Prostate gland (tissue), 2 donors: ENCODE data around the gene GPER1. TPM values are rescaled to one million over a fixed set of nuclear protein-coding genes. Genes with fewer than 3 reads are reported as not detected.

Source experiments
- DNase-seq: peaks from one replicate; pipeline ENCODE4 v3.0.0-alpha.2; 2019; ENCODE audit warnings: low spot score
- H3K27ac ChIP-seq, 2 donors: fragments of 200-600 bp; sonication (generic); 2 replicates each; pipeline ENCODE4 v1.5.1; 2017 to 2019
- H3K27me3 ChIP-seq: fragments of 200-600 bp; sonication (generic); replicated peaks from 2 replicates; pipeline ENCODE4 v1.5.1; 2019; ENCODE audit not compliant: insufficient read depth
- H3K36me3 ChIP-seq, 2 donors: fragments of 200-600 bp; sonication (generic); 1 replicate in 1 of 2; 2 replicates in 1 of 2; pipeline versions ENCODE4 v1.5.1 to v1.8.1; 2017 to 2019
- H3K4me1 ChIP-seq: fragments of 200-600 bp; sonication (generic); replicated peaks from 2 replicates; pipeline ENCODE4 v1.5.1; 2019
- H3K4me3 ChIP-seq, 2 donors: fragments of 200-600 bp; sonication (generic); 2 replicates each; pipeline ENCODE4 v1.5.1; 2017 to 2019
- H3K9me3 ChIP-seq: fragments of 200-600 bp; sonication (generic); 2 replicates; pipeline ENCODE4 v1.5.1; 2017
- POLR2A ChIP-seq: fragments of 450-650 bp; IDR thresholded peaks from one replicate; pipeline ENCODE4 v1.6.1; 2016; ENCODE audit warnings: antibody characterized with exemption, mild to moderate bottlenecking
- POLR2AphosphoS5 ChIP-seq: sonication (generic); formaldehyde crosslinking; IDR thresholded peaks from one replicate; pipeline ENCODE4 v1.6.1; 2017; ENCODE audit warnings: antibody characterized with exemption
- WGBS: methylation state at CpG from one replicate; pipeline ENCODE4 v1.1.5; 2018; 5-methylcytosine and 5-hydroxymethylcytosine counted together
- intact Hi-C: fragments of 100-400 bp; cut with DNase I; formaldehyde crosslinking; loops from one replicate; pipeline ENCODE4 v1.14.2; 2022
- total RNA-seq, 2 donors: library from RNA; depleted of rRNA; stranded (reverse); fragments of >200 nt; gene quantifications; one replicate each; pipeline ENCODE4 v1.1.0, GENCODE V29; 2016
- TF ChIP-seq, protein P1 (sequence below), 4 experiments: fragments of 200-600 bp in 2 of 4; fragments of 450-650 bp in 2 of 4; sonication (generic) in 2 of 4; IDR thresholded peaks; 1 replicate in 3 of 4; 2 replicates in 1 of 4; pipeline ENCODE4 v1.5.1; 2016 to 2019; ENCODE audit warnings: antibody characterized with exemption in 4 of 4, mild to moderate bottlenecking in 2 of 4, moderate library complexity in 2 of 4

The GPER1 gene
- total RNA-seq, 2 donors from 2014 or later: 7.4 to 11.5 TPM

DNA sequence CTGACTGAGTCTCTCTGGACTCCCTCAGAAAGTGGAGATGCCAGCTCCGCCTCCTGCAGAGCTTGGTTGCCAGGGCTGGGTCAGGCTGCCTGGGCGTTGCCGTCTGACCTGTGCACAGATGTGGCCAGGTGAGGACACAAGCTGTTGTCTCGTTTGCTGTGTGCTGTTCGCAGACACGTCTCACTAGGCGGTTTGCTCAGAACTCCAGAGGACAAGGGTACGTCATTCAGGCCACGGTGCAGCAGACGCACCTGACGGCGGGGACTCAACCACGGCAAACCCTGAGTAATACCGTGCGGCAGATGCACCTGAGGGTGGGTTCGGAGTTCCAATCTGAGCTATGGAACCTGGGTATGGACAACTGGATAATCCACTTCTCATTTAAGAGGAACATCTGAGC, 11.7 kb downstream of the GPER1 start:
- 94% methylated on average over 16 of the region's 16 CpGs for WGBS
- Histone ChIP-seq H3K9me3 (no peaks in the 10 kb centered on the region), H3K4me3 (no peak overlapping the region), H3K27ac (no peak overlapping the region), H3K27me3 (no peaks in the 10 kb centered on the region), H3K36me3 (no peaks in the 10 kb centered on the region), H3K4me1 (peaks cover 12% of the 10 kb centered on the region)
- intact Hi-C loops: no loop called here
- no peak for TF ChIP-seq POLR2A
- TF ChIP-seq, protein P1, sequence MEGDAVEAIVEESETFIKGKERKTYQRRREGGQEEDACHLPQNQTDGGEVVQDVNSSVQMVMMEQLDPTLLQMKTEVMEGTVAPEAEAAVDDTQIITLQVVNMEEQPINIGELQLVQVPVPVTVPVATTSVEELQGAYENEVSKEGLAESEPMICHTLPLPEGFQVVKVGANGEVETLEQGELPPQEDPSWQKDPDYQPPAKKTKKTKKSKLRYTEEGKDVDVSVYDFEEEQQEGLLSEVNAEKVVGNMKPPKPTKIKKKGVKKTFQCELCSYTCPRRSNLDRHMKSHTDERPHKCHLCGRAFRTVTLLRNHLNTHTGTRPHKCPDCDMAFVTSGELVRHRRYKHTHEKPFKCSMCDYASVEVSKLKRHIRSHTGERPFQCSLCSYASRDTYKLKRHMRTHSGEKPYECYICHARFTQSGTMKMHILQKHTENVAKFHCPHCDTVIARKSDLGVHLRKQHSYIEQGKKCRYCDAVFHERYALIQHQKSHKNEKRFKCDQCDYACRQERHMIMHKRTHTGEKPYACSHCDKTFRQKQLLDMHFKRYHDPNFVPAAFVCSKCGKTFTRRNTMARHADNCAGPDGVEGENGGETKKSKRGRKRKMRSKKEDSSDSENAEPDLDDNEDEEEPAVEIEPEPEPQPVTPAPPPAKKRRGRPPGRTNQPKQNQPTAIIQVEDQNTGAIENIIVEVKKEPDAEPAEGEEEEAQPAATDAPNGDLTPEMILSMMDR (IDR thresholded peaks at IDR 0.05): no peak
- no peak for TF ChIP-seq POLR2AphosphoS5
- DNase-seq: no peak

DNA sequence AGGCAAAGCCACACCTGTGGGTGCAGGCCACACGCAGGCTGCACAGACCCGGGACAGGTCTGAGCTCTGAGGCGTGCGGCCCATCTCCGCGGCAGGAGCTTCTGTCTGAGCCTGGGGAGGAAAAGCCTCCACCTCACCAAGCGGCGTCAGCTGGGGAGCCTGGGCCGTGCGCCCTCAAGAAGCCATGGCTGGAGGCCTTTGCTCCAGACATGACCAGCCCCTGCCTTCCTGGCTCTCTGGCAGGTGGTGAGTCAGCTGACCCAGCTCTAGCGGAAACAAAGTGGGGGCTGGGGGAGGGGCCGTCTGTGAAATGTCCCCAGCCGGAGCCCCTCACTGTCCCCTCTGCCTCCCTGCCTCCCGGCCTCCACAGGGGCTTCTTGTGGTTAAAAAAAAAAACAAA, 12.5 kb downstream of the GPER1 start:
- H3K4me1 ChIP-seq: peaks cover 9% of the 10 kb centered on the region
- H3K9me3 ChIP-seq: no peaks in the 10 kb centered on the region
- 91% methylated on average over 12 of the region's 14 CpGs for WGBS
- no peaks in the 10 kb centered on the region for H3K36me3 ChIP-seq
- H3K27me3 ChIP-seq: no peaks in the 10 kb centered on the region
- intact Hi-C loops: no loop called here
- H3K27ac ChIP-seq: no peak overlapping the region
- H3K4me3 ChIP-seq: no peak overlapping the region
- TF ChIP-seq, protein P1 (IDR thresholded peaks at IDR 0.05): no peak
- no peak for TF ChIP-seq POLR2AphosphoS5
- TF ChIP-seq POLR2A: no peak
- no peak for DNase-seq

DNA sequence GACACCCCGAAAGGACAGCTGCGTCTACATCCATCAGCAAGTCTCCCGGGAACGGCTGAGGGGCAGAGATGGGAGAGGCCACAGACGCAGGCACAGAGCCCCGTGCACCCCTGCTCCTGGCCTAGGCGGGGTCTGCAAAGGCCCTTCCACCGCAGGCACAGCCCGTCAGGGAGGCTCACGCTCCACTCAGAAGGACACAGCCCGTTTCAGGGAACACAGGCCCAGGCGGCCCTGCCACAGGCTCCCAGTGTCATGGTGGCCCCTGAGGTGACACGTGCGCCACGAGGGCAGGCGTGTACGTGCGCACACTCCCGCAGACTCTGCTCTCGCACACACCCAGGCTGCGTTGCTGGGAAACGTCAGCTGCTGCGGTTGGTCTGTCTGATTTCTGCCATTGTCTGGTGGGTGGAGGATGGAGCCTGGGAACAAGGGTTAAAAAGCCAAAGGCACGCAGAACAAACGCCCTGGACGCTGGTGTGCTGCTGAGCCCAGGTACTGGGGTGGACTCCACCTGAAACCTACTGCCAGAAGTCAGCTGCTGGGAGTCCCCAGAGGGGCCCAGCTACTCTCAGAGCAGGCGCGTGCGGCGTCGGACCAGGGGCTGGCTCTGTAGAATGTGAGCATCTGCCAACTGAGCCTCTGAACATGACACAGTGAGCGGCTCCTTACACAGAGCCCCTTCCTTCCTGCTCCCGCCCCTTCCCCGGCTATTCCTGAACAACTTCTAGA, 13.1 kb downstream of the GPER1 start:
- Histone ChIP-seq H3K27ac (no peak overlapping the region), H3K9me3 (no peaks in the 10 kb centered on the region), H3K4me1 (peaks cover 8% of the 10 kb centered on the region), H3K27me3 (no peaks in the 10 kb centered on the region), H3K4me3 (no peak overlapping the region), H3K36me3 (no peaks in the 10 kb centered on the region)
- 82% methylated on average over 34 of the region's 34 CpGs for WGBS
- no peak for DNase-seq
- intact Hi-C loops: no loop called here
- TF ChIP-seq POLR2A: no peak
- TF ChIP-seq, protein P1 (IDR thresholded peaks at IDR 0.05): no peak
- no peak for TF ChIP-seq POLR2AphosphoS5

DNA sequence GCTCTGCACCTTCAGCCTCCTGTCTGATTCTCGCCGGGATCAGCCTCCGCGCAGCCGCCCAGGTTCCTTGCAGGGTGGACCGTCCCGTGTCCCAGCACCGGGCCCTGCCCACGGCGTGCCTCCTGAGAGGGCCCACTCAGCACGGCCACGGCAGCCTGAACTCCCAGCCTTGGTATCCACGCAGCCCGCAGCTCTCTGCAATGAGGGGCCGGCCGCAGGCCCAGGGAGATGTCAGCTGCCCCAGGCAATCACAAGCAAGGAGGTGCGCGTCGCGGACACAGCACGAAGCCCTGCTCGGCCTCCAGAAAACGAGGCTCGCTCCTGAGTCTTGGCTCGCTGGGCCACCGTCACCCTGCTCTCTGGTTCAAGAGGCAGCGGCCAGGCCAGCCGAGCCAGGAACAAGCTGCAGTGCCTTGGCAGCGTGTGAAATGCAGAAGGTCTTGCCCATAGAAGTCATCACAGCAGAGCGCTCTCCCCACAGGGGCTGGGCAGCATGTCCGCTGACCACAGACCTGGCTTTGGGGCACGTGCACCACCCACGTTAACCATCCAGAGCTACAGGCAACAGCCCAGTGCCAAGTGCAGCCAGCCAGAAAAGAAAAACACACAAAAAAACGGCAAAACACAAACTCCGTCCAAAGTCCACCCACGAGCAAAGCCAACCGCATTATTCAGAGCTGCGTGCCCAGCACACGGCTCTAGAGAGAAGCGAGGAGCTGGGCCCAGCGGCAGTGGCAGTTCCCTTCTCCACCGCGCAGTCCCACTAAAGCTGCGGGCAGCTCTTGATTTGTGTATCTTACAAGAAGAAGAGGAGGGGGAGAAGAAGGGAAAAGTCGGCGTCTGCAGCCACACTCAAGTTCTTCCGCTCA, 13.9 kb downstream of the GPER1 start:
- H3K27ac ChIP-seq: no peak overlapping the region
- no peak overlapping the region for H3K4me3 ChIP-seq
- H3K27me3 ChIP-seq: no peaks in the 10 kb centered on the region
- H3K9me3 ChIP-seq: no peaks in the 10 kb centered on the region
- no peak for DNase-seq
- TF ChIP-seq, protein P1 (IDR thresholded peaks at IDR 0.05): no peak
- no peak for TF ChIP-seq POLR2A
- TF ChIP-seq POLR2AphosphoS5: no peak
- 87% methylated on average over 45 of the region's 47 CpGs for WGBS
- intact Hi-C loops: no loop called here
- H3K36me3 ChIP-seq: no peaks in the 10 kb centered on the region
- H3K4me1 ChIP-seq: peaks cover 1% of the 10 kb centered on the region
